ENCODE measurements around the gene PCDHB9.

- no peak for TF ChIP-seq CTCF (IDR thresholded peaks at IDR 0.05; ENCODE audit: poor library complexity)
- no peak for TF ChIP-seq EZH2 (IDR thresholded peaks at IDR 0.05; ENCODE audit: borderline replicate concordance)
- TF ChIP-seq EZH2phosphoT487 (IDR thresholded peaks at IDR 0.05; ENCODE audit: low read depth, severe bottlenecking, unreplicated experiment), result no peak
Measured at GRCh38 chr5:141155540-141156374, 31.2 kb upstream of the PCDHB9 start.
